Activated T-cell treated with anti-CD3 and anti-CD28 coated beads, Interleukin-2, amount 50 U/mL, for 4 hours (primary cell): ENCODE data around the gene FXYD1. TPM values are rescaled to one million over a fixed set of nuclear protein-coding genes. Genes with fewer than 3 reads are reported as not detected.
"Not testable (repeated sequence)": the region's sequence is repeated elsewhere in the genome, so short reads cannot be mapped to it uniquely, and the experiment has no call there.

ENCODE experiments used
- ATAC-seq, 2 donors: fragments of 200-7000 bp; cut with Tn5 transposase; one replicate each; pipeline ENCODE4 v1.10.0; 2021
- DNase-seq: peaks from one replicate; pipeline ENCODE4 v3.0.0-alpha.2; 2020
- H3K27me3 Mint-ChIP-seq: one replicate; pipeline ENCODE4 v1.8.0; 2021; ENCODE audit warnings: low read depth, mixed read lengths
- H3K36me3 Mint-ChIP-seq: one replicate; pipeline ENCODE4 v1.8.0; 2022; ENCODE audit warnings: mixed read lengths; ENCODE audit not compliant: insufficient read depth
- H3K4me1 Mint-ChIP-seq: one replicate; pipeline ENCODE4 v1.8.0; 2021; ENCODE audit warnings: low read depth, mixed read lengths
- H3K4me3 Mint-ChIP-seq: one replicate; pipeline ENCODE4 v1.8.0; 2021; ENCODE audit warnings: mild to moderate bottlenecking, moderate library complexity, mixed read lengths
- H3K9me3 Mint-ChIP-seq: one replicate; pipeline ENCODE4 v1.8.0; 2021; ENCODE audit warnings: mixed read lengths
- total RNA-seq, 3 donors: library from RNA; stranded (reverse); gene quantifications; one replicate each; pipeline ENCODE4 v1.2.1, GENCODE V29; 2021

Gene FXYD1
- total RNA-seq, 3 donors from 2014 or later, result 0.95 to 1.6 (median 1.4) TPM

DNA sequence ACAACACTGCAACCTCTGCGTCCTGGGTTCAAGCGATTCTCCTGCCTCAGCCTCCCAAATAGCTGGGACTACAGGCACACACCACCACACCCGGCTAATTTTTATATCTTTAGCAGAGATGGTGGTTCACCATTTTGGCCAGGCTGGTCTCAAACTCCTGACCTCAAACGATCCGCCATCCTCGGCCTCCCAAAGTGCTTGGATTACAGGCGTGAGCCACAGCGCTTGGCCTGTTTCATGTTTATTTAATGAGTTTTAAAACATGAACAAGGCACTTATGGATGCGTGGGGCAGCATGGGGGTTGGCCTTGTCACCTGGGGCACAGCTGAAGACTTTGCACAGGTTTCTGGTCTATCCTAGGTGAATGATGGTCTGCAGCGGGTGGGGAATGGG lies 14.5 kb downstream of the FXYD1 start:
- H3K4me1 Mint-ChIP-seq, result peaks cover 32% of the 10 kb centered on the region
- not testable (repeated sequence) for H3K27me3 Mint-ChIP-seq, DNase-seq, H3K9me3 Mint-ChIP-seq, ATAC-seq
- H3K36me3 Mint-ChIP-seq, result peaks cover 15% of the 10 kb centered on the region
- peak overlapping the region; percentile 99 for H3K4me3 Mint-ChIP-seq

DNA sequence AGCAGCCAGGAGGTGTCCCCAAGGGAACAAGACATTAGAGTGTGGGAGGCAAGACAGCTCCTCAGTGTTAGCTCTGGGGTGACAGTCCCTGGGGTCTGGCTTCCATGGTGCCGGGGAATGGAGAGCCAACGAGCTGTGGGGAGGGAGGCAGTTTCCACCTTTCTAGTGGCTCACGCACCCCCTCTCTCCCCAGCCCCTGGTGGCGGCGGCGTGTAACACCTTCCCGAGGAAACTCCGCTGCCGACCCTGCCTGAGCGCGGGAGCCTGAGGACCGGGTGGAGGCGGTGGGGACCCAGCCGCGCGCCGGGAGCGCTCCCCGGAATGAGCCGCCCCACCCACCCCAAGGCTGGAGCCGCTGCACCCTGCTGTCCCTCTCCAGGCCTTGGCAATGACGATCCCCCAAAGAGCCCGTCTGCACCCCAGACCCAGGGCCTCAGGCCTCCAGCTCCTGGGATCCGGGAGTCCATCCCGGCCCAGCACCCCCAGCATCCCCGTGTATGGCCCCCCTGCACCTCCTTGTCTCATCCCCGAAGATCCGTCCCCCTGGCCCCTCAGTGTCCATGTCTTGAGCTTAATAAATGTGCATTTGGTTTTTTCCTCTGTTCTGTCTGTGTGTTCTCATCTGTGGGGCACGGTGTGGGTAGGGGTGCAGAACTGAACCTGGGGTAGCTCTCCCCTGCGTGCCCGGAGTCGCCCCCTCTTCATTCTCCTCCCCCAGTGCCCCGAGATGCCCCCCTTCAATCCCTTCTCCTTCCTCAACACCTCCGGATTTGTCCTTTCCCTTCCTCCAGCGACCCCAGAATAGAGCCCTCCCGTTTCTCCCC lies 15.3 kb downstream of the FXYD1 start:
- H3K4me1 Mint-ChIP-seq, result peaks cover 40% of the 10 kb centered on the region
- ATAC-seq, result peak; percentile 53 to 62

DNA sequence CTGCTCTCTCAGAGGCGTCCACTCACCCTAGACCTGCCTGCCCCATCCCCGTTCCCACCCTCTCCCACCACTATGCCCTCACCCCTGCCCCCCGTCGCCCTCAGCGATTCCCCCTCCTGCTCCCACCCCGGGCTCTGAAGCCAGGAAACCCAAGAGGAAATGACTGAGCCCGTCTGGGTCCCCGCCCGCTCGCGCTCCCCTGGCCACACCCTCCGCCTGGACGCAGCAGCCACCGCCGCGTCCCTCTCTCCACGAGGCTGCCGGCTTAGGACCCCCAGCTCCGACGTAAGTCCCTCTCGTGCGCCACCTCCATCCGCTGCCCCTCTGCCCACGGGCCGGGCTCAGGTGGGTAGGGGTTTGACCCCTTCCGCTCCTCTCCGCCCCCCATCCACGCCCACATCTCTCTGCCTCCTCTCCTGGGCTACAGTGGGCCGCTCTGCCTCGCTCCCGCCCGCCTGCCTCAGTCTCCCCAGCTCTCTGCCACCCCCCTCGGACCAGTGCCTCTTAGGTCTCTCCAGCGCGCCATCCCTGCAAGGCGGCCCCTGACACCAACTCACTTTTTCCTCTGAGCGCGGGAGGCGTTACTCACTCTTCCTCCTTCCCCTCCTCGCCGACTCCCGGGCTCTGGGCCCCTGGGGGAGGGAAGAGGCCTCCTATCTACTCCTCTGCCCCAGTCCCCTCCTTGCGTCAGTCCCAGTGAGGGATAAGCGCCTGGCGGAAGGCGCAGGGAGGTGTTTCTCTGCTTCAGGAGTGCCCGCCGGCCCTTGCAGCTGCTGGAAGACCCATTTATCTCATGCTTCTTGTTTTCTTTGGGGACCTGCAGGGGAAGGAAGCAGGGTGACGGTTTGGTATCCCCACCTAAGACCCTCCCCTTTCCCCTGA lies 16.1 kb downstream of the FXYD1 start, which contains the start of gene FXYD5:
Gene FXYD5, plus strand, starts transcription at position 211 of the 882 bp plus-strand sequence. CDS start 816 bp downstream, outside the sequence.
- peaks cover 30% of the 10 kb centered on the region for H3K36me3 Mint-ChIP-seq

More for the DNA sequence above, 15.3 kb downstream of the FXYD1 start:
- DNase-seq, result peak; percentile 74
- Mint-ChIP-seq H3K9me3 (no peaks in the 10 kb centered on the region), H3K4me3 (peak overlapping the region; percentile 99), H3K27me3 (no peaks in the 10 kb centered on the region), H3K36me3 (peaks cover 23% of the 10 kb centered on the region)

DNA sequence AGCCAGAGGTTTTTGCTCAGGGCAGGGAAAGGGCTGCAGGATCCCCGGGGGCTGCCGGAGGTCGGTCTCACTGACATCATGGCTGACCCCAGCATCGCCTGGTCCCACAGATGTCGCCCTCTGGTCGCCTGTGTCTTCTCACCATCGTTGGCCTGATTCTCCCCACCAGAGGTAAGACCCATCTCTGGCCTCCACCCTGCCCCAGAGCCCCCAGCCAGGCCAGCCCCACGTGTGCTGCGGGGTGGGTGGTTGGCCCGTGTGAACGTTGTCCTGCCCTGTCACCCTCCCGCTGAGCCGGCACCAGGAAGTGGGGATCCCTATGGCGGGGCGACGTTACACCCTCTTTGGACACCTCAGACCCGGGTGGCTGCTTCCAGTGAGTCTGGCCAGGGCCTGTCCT lies 16.8 kb downstream of the FXYD1 start:
- Mint-ChIP-seq H3K36me3 (peaks cover 32% of the 10 kb centered on the region), H3K4me3 (peak overlapping the region; percentile 99), H3K9me3 (no peaks in the 10 kb centered on the region), H3K27me3 (no peaks in the 10 kb centered on the region), H3K4me1 (peaks cover 48% of the 10 kb centered on the region)
- DNase-seq, result no peak
- ATAC-seq, result peak; percentile 38

More for the DNA sequence above, 16.1 kb downstream of the FXYD1 start, which contains the start of gene FXYD5:
- peaks cover 48% of the 10 kb centered on the region for H3K4me1 Mint-ChIP-seq
- H3K4me3 Mint-ChIP-seq, result peak within 1 kb of the TSS; percentile 99
- H3K9me3 Mint-ChIP-seq, result no peaks in the 10 kb centered on the region
- ATAC-seq, result peak; percentile 81 to 83
- peak; percentile 84 for DNase-seq
- no peaks in the 10 kb centered on the region for H3K27me3 Mint-ChIP-seq

DNA sequence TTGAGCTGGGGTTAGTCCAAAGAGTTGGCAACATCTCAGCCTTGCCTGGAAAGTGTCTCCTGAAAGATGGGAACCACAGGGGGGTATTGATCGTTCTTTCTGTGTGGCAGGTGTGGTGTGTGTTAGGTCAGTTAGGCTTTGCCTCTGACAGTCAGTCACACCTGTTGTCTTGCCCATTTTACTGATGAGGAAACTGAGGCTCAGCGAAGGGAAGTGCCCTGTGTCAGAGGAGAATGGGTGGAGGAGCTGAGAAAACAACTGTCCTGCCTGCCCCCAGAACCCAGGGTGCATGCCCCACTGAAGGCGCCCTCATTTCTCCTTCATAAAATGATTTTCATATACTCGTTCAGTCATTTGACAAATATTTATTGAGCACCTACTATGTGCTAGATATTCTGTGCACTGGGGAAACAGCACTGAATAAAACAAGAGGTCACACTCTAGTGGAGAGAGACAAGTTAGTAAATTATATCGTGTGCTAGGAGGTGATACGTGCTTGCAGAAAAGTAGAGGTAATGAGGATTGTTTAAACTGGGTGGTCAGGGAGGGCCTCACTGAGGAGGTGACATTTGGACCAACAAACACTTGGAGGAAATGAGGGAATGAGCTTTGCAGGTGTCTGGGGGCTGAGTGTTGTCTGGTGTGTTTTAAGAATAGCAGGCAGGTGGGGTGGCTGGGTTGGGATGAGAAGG lies 17.5 kb downstream of the FXYD1 start:
- DNase-seq (no peak), ATAC-seq (no peak)
- Mint-ChIP-seq H3K9me3 (no peaks in the 10 kb centered on the region), H3K36me3 (peaks cover 37% of the 10 kb centered on the region), H3K4me1 (peaks cover 48% of the 10 kb centered on the region), H3K4me3 (peak overlapping the region; percentile 99), H3K27me3 (no peaks in the 10 kb centered on the region)

DNA sequence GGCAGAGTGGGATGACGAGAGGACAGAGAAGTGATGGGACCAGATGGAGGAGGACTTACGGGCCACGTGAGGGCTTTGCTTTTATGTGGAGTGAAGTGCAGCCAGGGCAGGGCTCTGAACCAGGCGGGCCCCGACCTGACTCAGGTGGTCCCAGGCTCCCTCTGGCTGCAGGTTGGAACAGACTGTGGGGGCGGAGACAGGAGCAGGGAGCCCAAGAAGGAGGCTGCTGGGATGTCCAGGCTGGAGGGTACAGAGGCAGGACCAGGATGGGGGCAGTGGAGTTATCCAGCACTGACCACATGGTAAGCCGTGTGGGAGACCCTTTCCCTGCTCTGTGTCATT lies 18.0 kb downstream of the FXYD1 start:
- Mint-ChIP-seq H3K4me1 (peaks cover 53% of the 10 kb centered on the region), H3K36me3 (peaks cover 42% of the 10 kb centered on the region), H3K9me3 (no peaks in the 10 kb centered on the region), H3K4me3 (peak overlapping the region; percentile 99), H3K27me3 (no peaks in the 10 kb centered on the region)
- DNase-seq (no peak), ATAC-seq (no peak)

DNA sequence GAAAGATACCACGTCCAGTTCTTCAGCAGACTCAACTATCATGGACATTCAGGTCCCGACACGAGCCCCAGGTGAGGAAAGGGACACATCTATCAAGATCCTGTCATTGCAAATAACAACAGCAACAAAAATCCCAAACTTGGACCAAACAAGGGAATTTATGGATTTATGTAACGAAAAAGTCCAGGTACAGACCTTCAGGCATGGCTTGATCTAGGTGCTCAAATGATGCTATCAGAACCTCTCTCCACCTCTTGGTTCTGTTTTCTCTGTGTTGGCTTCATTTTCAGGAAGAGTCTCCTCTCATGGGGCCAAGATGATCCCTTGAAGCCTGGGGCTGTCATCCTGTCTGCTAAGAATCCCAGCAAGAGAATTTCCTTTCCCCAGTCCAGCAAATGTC lies 18.8 kb downstream of the FXYD1 start:
- Mint-ChIP-seq H3K27me3 (no peaks in the 10 kb centered on the region), H3K36me3 (peaks cover 48% of the 10 kb centered on the region), H3K4me1 (peaks cover 56% of the 10 kb centered on the region), H3K9me3 (peaks cover 3% of the 10 kb centered on the region), H3K4me3 (peak overlapping the region; percentile 99)
- ATAC-seq (no peak), DNase-seq (no peak)

DNA sequence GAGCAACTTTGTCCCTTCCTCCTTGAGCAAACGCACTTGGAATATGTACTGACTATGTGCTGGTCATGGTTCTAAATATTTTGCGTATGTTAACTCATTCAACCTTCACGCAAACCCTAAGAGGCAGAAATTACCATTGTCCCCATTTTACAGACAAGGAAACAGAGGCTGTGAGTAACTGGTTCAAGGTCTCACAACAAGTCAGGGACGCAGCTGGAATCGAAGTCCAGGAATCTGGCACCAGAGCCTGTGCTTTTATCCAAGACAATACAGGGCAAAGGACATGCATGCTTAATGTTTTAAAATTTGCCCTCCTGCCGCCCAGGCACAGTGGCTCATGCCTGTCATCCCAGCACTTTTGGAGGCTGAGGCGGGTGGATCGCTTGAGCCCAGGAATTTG lies 21.0 kb downstream of the FXYD1 start:
- Mint-ChIP-seq H3K4me1 (peaks cover 56% of the 10 kb centered on the region), H3K4me3 (no peak overlapping the region), H3K27me3 (no peaks in the 10 kb centered on the region), H3K36me3 (peaks cover 69% of the 10 kb centered on the region), H3K9me3 (peaks cover 3% of the 10 kb centered on the region)
- ATAC-seq (no peak), DNase-seq (no peak)

DNA sequence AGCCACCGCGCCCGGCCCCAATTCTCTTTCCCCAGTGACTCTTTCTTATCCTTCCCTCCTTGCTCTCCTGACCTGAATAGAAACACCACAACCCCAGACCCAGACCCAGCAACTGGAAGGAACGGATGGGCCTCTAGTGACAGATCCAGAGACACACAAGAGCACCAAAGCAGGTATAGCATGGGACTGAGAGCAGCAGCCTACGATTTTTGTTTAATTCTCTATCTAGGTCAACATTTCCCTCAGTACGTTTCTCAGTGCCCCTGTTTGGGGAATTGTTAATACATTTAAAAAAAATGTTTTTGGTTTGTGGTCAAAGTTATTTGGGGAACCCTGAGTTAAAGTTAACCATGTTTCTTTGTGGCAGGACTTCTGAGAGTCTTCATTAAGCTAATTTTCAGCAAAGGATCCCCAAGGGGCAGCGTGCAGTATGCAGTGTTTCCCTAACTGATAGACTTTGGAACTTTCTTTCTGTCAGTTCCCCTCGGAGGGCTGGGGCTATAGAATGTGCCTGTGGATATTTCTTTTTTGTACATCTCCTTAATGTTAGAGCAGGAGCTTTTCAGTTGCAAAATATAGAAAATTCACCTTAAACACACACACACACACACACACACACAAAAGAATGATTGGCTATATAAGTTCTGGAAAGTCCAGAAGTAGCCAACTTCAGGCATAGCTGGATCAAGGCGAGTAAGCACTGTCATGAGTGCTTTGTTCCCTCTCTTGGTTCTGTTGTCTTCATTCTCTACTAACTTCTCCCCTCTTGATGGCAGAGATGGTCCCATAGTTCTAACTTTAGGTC lies 22.2 kb downstream of the FXYD1 start:
- peaks cover 79% of the 10 kb centered on the region for H3K36me3 Mint-ChIP-seq
- no peak overlapping the region for H3K4me3 Mint-ChIP-seq
- ATAC-seq (no peak), DNase-seq (no peak)
- H3K4me1 Mint-ChIP-seq, result peaks cover 58% of the 10 kb centered on the region
- no peaks in the 10 kb centered on the region for H3K27me3 Mint-ChIP-seq
- H3K9me3 Mint-ChIP-seq, result peaks cover 9% of the 10 kb centered on the region

DNA sequence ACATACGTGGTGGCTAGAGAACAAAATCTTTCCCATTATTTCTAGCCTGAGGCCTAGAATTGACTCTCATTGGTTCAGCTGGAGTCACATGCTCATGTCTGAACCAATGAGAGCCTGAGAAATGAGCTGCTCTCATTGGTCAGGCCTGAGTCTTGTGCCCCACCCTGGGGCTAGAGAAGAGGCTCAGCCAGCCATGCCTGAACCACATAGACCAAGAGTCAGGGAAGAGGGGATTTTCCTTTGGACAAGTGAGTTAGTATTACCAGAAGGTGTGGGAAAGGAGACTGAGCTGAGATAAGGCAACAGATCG lies 22.8 kb downstream of the FXYD1 start:
- DNase-seq, result no peak
- H3K4me3 Mint-ChIP-seq, result no peak overlapping the region
- H3K27me3 Mint-ChIP-seq, result no peaks in the 10 kb centered on the region
- peak in 1 of 2 donors; percentile 25 for ATAC-seq
- peaks cover 79% of the 10 kb centered on the region for H3K36me3 Mint-ChIP-seq
- peaks cover 56% of the 10 kb centered on the region for H3K4me1 Mint-ChIP-seq
- H3K9me3 Mint-ChIP-seq, result peaks cover 14% of the 10 kb centered on the region

DNA sequence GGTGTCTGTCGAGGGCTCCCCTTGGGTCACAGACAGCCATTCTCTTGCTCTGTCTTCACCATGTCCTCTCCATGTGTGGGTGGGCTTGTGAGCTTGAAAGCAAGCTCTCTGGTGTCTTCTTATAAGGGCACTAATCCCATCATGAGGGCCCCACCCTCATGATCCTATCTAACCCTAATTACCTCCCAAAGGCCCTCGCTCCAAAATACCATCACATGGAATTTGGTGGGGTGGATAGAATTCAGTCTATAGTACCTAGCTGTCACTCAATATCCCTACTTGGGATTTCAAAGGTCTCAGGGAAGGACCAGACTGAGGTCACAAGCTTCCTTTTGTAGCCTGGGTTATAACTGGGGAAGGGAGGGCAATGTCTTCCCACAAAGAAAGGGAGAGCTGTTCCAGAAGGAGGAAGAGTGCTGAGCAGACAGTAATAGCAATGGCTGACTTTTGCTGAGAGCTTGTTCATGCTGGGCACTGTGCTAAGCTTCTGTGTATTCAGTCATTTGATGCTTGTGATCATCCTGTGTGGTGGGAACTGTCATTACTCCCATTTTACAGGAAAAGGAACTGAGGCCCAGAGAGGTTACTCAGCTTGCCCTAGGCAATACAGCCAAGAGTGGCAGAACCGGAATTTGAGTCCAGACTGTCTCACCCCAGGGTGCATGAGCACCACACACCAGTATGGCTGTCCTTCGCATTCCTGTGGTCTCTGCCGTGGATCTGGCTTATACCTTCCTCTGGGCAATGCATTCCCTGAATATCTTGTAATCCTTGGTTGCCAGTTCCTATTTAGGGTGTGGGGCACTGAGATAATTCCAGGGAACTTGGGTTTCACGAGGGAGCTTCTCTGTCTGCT lies 24.1 kb downstream of the FXYD1 start:
- Mint-ChIP-seq H3K4me1 (peaks cover 56% of the 10 kb centered on the region), H3K27me3 (no peaks in the 10 kb centered on the region), H3K36me3 (peaks cover 83% of the 10 kb centered on the region), H3K9me3 (peaks cover 17% of the 10 kb centered on the region), H3K4me3 (no peak overlapping the region)
- DNase-seq (no peak), ATAC-seq (no peak)

DNA sequence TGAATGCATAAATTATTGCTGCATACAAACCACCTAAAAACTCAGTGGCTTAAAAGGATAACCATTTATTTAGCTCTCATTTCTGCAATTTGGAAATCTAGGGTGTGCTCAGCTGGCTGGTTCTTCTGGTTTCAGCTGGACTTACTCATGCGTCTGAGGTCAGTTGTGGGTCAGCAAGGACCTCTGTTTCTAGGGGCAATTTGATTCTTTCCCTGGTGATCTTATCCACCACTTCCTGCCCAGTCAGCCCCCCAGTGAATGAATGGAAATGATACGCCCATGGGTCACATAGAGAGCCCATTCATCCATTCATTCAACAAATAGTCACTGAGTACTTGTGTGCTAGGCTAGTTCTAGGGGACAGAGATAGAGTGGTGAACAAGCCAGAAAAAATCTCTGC lies 25.8 kb downstream of the FXYD1 start:
- DNase-seq (no peak), ATAC-seq (no peak)
- H3K27me3 Mint-ChIP-seq, result no peaks in the 10 kb centered on the region
- peaks cover 73% of the 10 kb centered on the region for H3K36me3 Mint-ChIP-seq
- peaks cover 17% of the 10 kb centered on the region for H3K9me3 Mint-ChIP-seq
- no peak overlapping the region for H3K4me3 Mint-ChIP-seq
- H3K4me1 Mint-ChIP-seq, result peaks cover 51% of the 10 kb centered on the region
